ENCODE results near the gene PIP5KL1. TPM values are rescaled to one million over a fixed set of nuclear protein-coding genes. Genes with fewer than 3 reads are reported as not detected.

PIP5KL1 gene
- total RNA-seq, 1 experiment from 2014 or later = 0.95 TPM

DNA sequence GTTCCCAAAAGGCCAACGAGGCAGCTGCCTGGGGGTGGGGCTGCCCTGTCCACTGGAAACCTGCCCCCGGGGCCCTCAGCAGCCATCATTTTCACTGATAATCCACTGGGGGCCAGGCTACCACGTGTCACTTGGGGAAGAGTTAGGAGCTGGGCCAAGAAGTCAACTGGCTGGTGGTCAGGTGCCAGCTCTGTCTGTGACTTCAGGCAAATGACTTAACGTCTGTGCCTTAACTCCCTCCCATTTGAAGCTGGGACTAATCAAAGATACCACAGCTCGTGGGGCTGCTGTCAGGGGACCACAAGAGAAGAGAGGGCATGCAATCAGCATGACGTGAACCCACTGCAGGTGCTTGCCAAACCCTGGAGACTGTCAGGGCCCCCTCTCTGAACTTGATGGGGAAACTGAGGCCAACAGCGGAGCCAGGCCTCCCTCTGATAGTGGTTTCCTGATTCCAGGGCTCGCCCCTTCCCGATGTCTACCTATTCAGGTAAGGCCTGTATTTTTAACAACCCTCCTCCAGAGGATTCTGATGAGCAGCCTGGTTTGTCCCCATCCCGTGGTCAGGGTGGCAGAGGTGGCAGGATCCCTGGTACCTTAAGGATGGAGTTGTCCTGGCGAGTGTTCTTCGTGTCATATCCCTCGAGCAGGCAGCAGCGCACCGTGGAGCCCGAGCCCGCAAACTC is 19.4 kb upstream of the PIP5KL1 start:
- no peak for DNase-seq (ENCODE audit: low spot score)

GRCh38 chr9:127947841-127948710 is 17.5 kb upstream of the PIP5KL1 start:
- no peak for DNase-seq (ENCODE audit: low spot score)

- no peak for DNase-seq (ENCODE audit: low spot score)
Observed at GRCh38 chr9:127946728-127947127, 16.2 kb upstream of the PIP5KL1 start.

DNA sequence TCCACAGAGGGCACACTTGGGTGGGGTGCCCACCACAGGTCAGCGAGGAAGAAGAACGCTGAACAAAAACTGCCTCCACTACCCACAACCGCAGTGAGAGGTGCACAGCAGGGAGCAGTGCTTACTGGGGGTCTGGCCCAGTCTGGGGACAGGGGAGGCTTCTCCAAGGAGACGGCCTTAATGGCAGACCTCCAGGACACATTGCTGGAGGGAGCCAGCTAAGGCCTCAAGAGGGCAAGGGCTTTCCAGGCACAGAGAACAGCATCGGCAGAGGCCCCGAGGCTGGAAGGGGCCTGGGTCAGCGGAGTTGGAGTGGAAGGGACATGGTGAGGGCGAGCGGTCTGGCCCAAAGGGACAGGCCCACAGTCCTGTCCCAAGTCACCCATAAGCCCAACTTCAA is 15.4 kb upstream of the PIP5KL1 start:
- no peak for DNase-seq (ENCODE audit: low spot score)

DNA sequence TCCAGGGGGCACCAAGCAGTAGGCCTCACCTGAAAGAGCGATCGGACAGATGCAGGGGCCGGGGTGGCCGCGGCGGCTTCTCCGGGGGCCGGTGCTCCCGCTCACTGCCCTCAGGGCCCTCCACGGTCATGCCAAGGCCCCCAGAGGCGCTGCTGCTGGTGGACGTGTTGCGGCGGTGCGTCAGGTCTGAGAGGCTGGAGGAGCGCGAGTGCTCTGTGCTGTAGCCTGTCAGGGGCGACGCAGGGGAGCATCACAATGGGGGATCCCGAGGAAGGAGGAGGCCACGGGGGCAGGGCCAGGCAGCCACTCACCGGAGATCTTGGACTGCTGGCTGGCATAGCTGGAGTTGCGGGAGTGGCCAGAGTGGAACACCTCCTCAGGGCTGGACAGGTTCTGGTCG is 14.8 kb upstream of the PIP5KL1 start:
- DNase-seq (ENCODE audit: low spot score) = no peak

DNA sequence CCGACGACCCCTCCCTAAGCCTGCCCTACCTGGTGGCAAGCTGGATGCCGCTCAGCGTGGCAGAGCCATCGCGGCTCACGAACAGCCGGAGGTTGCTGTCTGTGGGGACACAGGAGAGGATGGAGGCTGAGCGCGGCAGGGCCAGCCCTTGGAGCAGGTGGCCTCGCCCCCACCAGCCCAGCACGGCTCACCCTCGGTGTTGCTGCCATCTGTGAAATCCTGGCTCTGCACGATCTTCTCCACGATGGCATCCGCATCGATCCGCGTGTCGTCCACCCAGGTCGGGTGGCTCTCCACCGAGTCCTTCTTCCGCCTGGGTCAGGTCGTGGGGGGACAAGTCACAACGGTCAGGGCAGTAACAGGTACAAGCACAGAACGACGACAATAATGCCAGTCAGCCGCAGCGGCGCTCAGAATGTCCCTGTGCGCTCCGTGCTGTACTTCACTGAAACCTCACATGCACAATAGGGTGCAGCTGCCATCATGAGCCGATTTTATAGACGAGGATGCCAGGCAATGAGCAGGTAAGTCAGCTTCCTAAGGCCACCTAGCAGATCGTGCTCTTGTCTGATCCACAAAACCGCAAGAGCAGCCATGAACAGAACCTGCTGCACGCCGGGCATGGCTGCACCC is 14.1 kb upstream of the PIP5KL1 start:
- DNase-seq (ENCODE audit: low spot score) = no peak

DNA sequence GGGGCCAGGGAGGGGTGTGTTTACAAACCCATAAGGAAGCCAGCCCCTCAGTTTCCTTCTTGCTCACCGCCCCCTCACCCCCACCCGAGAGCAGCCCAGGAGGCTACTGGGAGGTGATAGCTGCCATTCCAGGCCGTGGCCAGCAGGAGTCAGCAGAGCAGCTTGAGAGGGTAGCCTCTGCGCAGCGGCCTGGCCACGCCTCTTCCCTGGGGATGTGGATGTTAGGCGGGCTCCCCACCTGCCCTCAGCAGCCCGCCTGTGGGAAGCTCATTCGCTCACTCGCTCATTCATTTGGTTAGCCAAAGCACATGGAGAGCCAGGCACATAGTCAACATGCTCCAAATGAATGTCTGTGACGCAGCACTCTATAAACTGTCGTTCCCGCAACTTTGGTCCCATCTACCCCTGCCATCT is 13.2 kb upstream of the PIP5KL1 start:
- peak; percentile 78 for DNase-seq (ENCODE audit: low spot score)

- DNase-seq (ENCODE audit: low spot score) = no peak
Observed at GRCh38 chr9:127943011-127943662, 12.6 kb upstream of the PIP5KL1 start.

- DNase-seq (ENCODE audit: low spot score) = peak; percentile 59
Observed at GRCh38 chr9:127942216-127943010, 11.8 kb upstream of the PIP5KL1 start.

DNA sequence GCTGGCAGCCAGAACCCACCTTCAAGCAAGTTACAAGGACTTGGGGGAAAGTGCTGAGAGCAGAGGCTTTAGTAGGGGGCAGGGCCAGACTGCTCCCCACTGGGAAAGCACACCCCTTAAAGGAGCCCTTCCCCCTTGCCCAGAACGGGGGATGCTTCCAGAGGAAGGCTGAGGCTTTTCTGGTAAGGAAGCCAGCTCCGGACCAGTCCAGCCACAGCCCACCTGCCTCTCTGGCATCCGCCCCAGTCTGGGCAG is 11.3 kb upstream of the PIP5KL1 start:
- no peak for DNase-seq (ENCODE audit: low spot score)

- no peak for DNase-seq (ENCODE audit: low spot score)
Observed at GRCh38 chr9:127941062-127941960, 10.7 kb upstream of the PIP5KL1 start.

- no peak for DNase-seq (ENCODE audit: low spot score)
Observed at GRCh38 chr9:127940593-127940992, 10.0 kb upstream of the PIP5KL1 start.

DNA sequence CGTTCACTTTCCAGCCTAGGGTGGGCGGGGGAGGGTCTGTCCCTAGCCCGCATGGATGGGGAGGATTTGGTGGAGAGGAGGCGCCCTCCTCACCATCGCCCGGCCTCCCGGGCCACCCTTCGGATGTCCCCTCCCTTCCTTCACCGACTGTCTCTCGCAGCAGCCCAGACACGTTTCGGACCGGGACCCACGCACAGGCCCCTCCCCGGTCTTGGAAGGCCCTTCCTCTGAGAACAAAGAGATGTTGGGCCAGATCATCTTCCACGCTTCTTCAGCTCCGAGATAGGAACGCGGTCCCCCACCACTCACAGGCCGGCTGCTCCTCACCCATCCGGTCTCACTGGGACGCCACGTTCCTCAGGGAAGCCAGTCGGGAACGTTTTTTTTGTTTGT is 7.7 kb upstream of the PIP5KL1 start:
- DNase-seq (ENCODE audit: low spot score) = no peak

- DNase-seq (ENCODE audit: low spot score) = peak; percentile 79
Observed at GRCh38 chr9:127937388-127938297, 7.1 kb upstream of the PIP5KL1 start, which contains the start of gene DPM2. TSS of gene DPM2 (minus strand) at chr9:127937854. CDS start at chr9:127937820, 34 bp downstream.

DNA sequence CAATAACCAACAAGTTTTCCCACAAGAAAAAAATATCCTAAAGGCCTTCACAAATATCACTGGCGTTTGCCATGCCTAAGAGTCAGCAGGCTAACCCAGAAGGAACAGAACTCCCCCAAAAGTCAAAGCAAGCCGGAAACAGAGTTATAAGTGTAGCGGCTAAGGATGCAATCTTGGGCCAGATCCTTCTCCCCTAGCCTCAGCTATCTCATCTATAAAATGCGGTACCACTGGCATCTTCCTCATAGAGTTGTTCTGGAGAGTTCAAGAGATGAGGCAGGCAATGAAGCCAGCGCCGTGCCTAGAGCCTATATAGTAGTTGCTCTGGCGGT is 6.4 kb upstream of the PIP5KL1 start:
- DNase-seq (ENCODE audit: low spot score) = no peak

DNA sequence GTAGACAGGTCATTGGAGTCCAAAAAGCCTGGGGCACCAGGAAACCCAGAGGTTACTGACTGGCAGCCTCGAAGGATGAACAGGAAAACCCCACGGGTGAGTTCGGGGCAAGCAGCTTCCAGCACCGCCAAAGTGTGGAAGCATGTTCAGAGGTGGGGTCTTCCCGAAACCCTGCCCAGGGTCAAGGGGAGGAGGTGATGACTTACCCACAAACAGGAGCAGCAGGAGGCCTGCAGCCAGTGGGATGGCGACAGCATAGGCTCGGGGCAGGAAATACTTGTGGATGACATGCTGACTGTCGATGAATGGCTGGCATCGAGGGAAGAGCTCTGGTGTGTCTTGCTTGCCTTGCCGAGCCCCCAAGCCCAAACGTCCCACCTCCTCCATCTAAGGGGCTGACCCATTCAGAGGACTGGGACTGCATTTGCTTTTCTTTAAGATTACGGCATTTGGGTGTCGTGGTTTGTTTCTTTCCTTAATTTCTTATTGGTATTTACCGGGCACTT is 5.8 kb upstream of the PIP5KL1 start:
- DNase-seq (ENCODE audit: low spot score) = no peak

DNA sequence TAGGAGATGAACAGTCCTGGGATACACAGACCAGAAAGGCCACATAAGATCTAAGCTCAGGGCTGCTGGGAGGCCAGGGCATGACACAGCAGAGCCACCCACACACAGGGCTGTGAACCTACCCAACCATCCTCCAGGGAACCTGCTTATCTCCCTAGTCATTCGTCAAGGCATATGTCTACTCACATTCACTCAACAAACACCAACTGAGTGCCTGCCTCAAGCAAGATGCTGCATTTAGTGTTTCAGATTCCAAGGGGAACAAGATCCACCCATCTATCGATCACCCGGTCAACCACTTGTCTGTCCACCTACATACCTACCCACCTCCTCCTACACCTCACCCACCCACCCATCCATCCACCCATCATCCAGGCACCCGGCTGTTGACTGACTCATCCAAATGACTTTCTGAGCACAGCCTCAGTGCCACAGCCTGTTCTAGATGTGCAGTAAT is 5.2 kb upstream of the PIP5KL1 start:
- no peak for DNase-seq (ENCODE audit: low spot score)

DNA sequence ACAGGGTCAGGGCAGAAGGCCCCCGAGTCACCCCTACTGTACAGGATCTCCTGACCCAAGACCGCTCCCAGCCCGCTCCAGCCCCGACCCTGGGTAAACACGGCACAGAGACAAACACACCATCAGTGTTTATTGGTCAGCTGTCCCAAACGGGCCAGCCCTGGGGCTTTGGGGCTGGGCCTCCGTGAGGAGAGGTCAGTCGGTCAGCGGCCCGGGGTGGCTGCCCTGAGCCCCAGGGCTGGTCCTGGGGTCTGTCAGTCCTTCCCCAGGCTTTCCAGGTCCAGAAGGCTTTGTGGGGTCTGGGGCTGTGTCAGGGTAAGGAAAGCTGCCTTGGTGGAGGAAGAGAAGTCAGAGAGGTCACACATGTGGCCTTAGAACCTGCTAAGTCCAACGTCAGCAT is 4.4 kb upstream of the PIP5KL1 start:
- no peak for DNase-seq (ENCODE audit: low spot score)

- no peak for DNase-seq (ENCODE audit: low spot score)
Observed at GRCh38 chr9:127934248-127934647, 3.7 kb upstream of the PIP5KL1 start.
